H1 (cell line): ENCODE data around the gene SBF2. TPM values are rescaled to one million over a fixed set of nuclear protein-coding genes. Genes with fewer than 3 reads are reported as not detected.

Experiments used
- ATF2 ChIP-seq: IDR thresholded peaks from 2 replicates; pipeline ENCODE4 v1.6.1; 2012; ENCODE audit warnings: low read length, inconsistent platforms
- BRCA1 ChIP-seq: IDR thresholded peaks from 2 replicates; pipeline ENCODE4 v1.6.1; 2012; ENCODE audit warnings: low read depth, low read length, improper control_type of control experiment
- CHD7 ChIP-seq: fragments of 300-600 bp; sonication (generic); IDR thresholded peaks from 2 replicates; pipeline ENCODE4 v1.7.1; 2012; ENCODE audit warnings: low read length, moderate library complexity, mild to moderate bottlenecking, inconsistent platforms; ENCODE audit not compliant: insufficient replicate concordance
- GABPA ChIP-seq: IDR thresholded peaks from 2 replicates; pipeline ENCODE4 v1.6.1; 2011; ENCODE audit warnings: mild to moderate bottlenecking, low read length, moderate library complexity, borderline replicate concordance; ENCODE audit not compliant: insufficient read depth
- KDM4A ChIP-seq: IDR thresholded peaks from one replicate; pipeline ENCODE4 v1.7.1; 2012; ENCODE audit warnings: low read depth, mild to moderate bottlenecking, moderate library complexity, low read length, inconsistent platforms; ENCODE audit not compliant: severe bottlenecking
- MAX ChIP-seq: IDR thresholded peaks from 2 replicates; pipeline ENCODE4 v1.6.1; 2012; ENCODE audit warnings: inconsistent platforms
- RXRA ChIP-seq: IDR thresholded peaks from 2 replicates; pipeline ENCODE4 v1.6.1; 2011; ENCODE audit warnings: low read depth, mild to moderate bottlenecking, low read length, moderate library complexity; ENCODE audit not compliant: insufficient read depth
- SIX5 ChIP-seq: IDR thresholded peaks from 2 replicates; pipeline ENCODE4 v1.6.1; 2011; ENCODE audit warnings: mild to moderate bottlenecking, low read depth, low read length
- SP2 ChIP-seq: IDR thresholded peaks from 2 replicates; pipeline ENCODE4 v1.6.1; 2012; ENCODE audit warnings: mild to moderate bottlenecking, low read length, inconsistent platforms
- SUZ12 ChIP-seq: fragments of 200-600 bp; sonication (generic); IDR thresholded peaks from 2 replicates; pipeline ENCODE4 v1.6.1; 2012; ENCODE audit warnings: mild to moderate bottlenecking, inconsistent platforms, low read length, moderate library complexity, mixed read lengths
- polyA plus RNA-seq, 7 experiments: library from polyadenylated mRNA; depleted of rRNA in 3 of 7; stranded (reverse) in 5 of 7; unstranded in 2 of 7; fragments of >200 nt in 5 of 7; fragments of 200-250 nt in 2 of 7; gene quantifications; 1 replicate in 5 of 7; 2 replicates in 1 of 7; 4 replicates in 1 of 7; pipeline versions ENCODE4 v1.2.1 to v1.2.3, GENCODE V29; 2011 to 2013; ENCODE audit warnings: missing spikeins in 2 of 7, mixed read lengths in 2 of 7
- total RNA-seq: library from RNA; stranded (reverse); fragmentation: NEBNext Ultra II Directional; extraction: Animal tissue kit (Norgen Biotek cat#: 25700); gene quantifications from 2 replicates; pipeline ENCODE4 v1.2.1, GENCODE V29; 2021

The SBF2 gene
- total and polyA plus RNA-seq, 2 of the 8 experiments (the other 6 are each of a cell fraction or from before 2014, with no cell fraction given) = 36.7 to 50.5 TPM

DNA sequence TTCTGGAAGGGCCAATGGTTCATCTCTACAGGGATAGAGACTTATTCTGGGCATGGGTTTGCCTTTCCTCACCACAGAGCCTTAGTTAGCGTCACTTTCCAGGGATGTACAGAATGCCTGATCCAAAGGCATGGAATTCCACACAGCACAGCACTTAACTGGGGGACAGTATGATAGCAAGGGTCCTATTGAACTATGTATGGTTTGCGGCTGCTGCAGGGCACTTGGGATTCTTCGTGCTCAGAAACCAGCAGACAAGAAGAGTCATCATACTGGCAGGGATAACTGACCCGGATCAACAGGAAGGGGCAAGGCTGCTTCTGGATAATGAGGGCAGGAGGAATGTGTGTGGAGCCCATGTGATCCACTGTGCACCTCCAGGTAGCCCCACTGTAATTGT lies 524.4 kb downstream of the SBF2 start (continued):
- TF ChIP-seq CHD7 (no peak), SIX5 (no peak), ATF2 (no peak), SUZ12 (no peak), BRCA1 (no peak), GABPA (no peak), MAX (no peak), KDM4A (no peak), SP2 (no peak), RXRA (no peak)
